Activated B cell treated with CpG ODN at 0.5 μM for 24 hours (primary cell): ENCODE measurements around the gene ZNF419. TPM values are rescaled to one million over a fixed set of nuclear protein-coding genes. Genes with fewer than 3 reads are reported as not detected.
"Not testable (repeated sequence)": the region's sequence is repeated elsewhere in the genome, so short reads cannot be mapped to it uniquely, and the experiment has no call there.

Experiments used
- ATAC-seq: fragments of 200-7000 bp; cut with Tn5 transposase; one replicate; pipeline ENCODE4 v1.10.0; 2021; ENCODE audit warnings: low read depth, mild to moderate bottlenecking, moderate library complexity
- CTCF ChIA-PET: fragments of 350-600 bp; sonication (Branson Sonifier 250); formaldehyde crosslinking; loops from one replicate; lab custom pipeline; 2021; ENCODE audit warnings: antibody characterized with exemption; lab: Charles Lee
- POLR2A ChIA-PET: fragments of 350-600 bp; sonication (Branson Sonifier 250); formaldehyde crosslinking; loops from one replicate; lab custom pipeline; 2021; ENCODE audit warnings: antibody characterized with exemption; lab: Charles Lee
- DNase-seq: peaks from one replicate; pipeline ENCODE4 v3.0.0; 2022
- H3K27ac Mint-ChIP-seq: one replicate; pipeline ENCODE4 v1.8.0; 2020; ENCODE audit warnings: mixed read lengths
- H3K27me3 Mint-ChIP-seq: one replicate; pipeline ENCODE4 v1.8.0; 2021; ENCODE audit warnings: mixed read lengths
- H3K36me3 Mint-ChIP-seq: one replicate; pipeline ENCODE4 v1.8.0; 2021; ENCODE audit warnings: low read depth, mixed read lengths
- H3K4me1 Mint-ChIP-seq: one replicate; pipeline ENCODE4 v1.8.0; 2021; ENCODE audit warnings: mixed read lengths
- H3K4me3 Mint-ChIP-seq: one replicate; pipeline ENCODE4 v1.8.0; 2020; ENCODE audit warnings: mild to moderate bottlenecking, mixed read lengths
- H3K9me3 Mint-ChIP-seq: one replicate; pipeline ENCODE4 v1.8.0; 2020; ENCODE audit warnings: mixed read lengths
- intact Hi-C: fragments of 100-400 bp; cut with micrococcal nuclease; formaldehyde crosslinking; loops from one replicate; pipeline ENCODE4 v1.15.1; 2024
- total RNA-seq: library from RNA; stranded (reverse); gene quantifications from 2 replicates; pipeline ENCODE4 v1.2.3, GENCODE V29; 2022
- TF ChIP-seq, protein P1 (sequence below): fragments of 200-600 bp; IDR thresholded peaks from one replicate; pipeline ENCODE4 v1.8.0; 2022; ENCODE audit warnings: antibody characterized with exemption, mild to moderate bottlenecking

The ZNF419 gene
- total RNA-seq, 1 donor from 2014 or later = 17.2 TPM

DNA sequence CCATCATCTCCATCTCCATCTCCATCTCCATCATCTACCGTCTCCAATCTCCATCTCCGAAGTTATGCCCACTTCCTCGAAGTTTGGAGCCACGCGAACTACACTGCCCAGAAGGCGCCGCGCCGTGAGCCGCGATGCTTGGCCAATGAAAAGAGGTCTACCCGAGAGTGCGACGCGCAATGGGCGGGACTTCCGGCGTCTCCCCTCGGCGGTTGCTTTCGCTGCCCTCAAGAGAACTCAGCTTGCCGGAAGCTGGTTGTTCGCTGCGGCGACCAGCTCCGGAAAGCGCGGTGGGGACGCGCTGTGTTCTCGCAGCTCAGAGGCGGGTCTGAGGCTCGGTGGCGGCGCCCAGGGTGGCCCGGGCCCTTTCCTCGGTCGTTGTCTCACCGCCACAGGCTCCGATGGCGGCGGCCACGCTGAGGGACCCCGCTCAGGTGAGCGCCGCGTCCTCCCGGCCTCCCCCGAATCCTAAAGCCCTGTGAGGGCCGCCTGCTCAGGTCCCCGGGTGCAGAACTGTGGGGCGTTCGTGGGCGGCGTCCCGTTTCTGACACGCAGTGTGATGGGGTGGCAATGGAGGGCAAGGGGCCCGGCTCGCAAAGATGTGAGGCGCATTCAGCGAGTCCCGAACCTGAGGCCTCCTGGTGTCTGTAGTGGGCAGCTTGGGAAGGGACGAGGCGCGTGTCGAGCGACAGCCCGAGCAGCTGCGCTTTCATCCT is 12.3 kb downstream of the ZNF419 start, which contains the start of gene ZNF773:
ZNF773 (plus strand) TSS at position 259 of the 716 bp plus-strand sequence; CDS start at position 402, 143 bp downstream.
- H3K27me3 Mint-ChIP-seq, CTCF ChIA-PET: not testable (repeated sequence)
- intact Hi-C loops = loop anchor here (1.0 to 2.0 kb wide), 6 partner anchors 13 to 137 kb away; partner anchors contain the start of genes TRAPPC2B, ZNF419, ZNF547 and ZNF548
- Mint-ChIP-seq H3K4me3 (peak within 1 kb of the TSS; percentile 76), H3K36me3 (peaks cover 48% of the 10 kb centered on the region), H3K4me1 (peaks cover 22% of the 10 kb centered on the region), H3K9me3 (peaks cover 26% of the 10 kb centered on the region), H3K27ac (peak within 1 kb of the TSS; percentile 83)
- DNase-seq (peak; percentile 91), ATAC-seq (peak; percentile 99)
- POLR2A ChIA-PET = interaction anchor here (0.5 to 1.4 kb wide), 9 partner anchors 13 to 650 kb away, joined by 3 to 8 read pairs (median 4); partner anchors contain the start of genes ZNF134, ZNF154, ZNF329 and ZNF419

DNA sequence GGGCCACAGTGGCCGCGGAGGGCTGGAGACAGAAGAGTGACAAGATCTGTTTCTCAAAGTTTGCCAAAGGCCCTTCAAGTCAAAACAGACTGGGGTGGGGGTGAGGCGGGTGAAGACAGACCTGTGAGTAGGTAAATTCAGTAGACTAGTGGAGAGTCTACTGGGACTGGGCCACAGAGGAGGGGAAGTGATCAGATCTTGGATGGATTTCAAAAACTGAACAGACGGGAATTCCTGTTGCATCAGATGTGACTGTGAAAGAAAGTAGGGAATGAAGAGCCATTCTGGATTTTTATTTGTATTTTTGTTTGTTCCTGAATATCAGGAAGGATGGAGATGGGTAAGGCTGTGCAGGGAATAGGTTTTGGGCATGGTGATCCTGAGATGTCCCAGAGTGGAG is 12.8 kb downstream of the ZNF419 start:
- peak overlapping the region; percentile 76 for H3K4me3 Mint-ChIP-seq
- H3K27ac Mint-ChIP-seq = peak overlapping the region; percentile 26
- CTCF ChIA-PET, ATAC-seq, H3K27me3 Mint-ChIP-seq, DNase-seq, intact Hi-C loops: not testable (repeated sequence)
- peaks cover 22% of the 10 kb centered on the region for H3K4me1 Mint-ChIP-seq
- peaks cover 29% of the 10 kb centered on the region for H3K9me3 Mint-ChIP-seq
- POLR2A ChIA-PET = interaction anchor here (0.6 to 1.4 kb wide), 6 partner anchors 13 to 209 kb away, joined by 3 to 8 read pairs (median 4); partner anchors contain the start of genes ZNF154, ZNF419, ZNF543 and ZNF772
- peaks cover 48% of the 10 kb centered on the region for H3K36me3 Mint-ChIP-seq

DNA sequence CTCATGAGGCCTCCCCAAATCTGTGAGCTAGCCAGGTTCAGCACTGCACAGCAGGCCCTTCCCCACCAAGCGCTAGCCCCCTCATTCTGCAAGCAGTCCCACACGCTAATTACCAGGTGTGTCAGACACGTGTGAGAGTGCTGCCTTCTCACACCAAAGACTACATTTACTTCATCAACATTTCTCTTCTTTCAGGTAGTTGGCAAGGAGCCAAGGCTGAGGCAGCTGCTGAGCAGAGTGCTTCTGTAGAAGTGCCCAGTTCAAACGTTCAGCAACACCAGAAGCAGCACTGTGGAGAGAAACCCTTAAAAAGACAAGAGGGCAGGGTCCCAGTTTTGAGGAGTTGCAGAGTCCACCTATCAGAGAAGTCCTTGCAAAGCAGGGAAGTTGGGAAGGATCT is 18.6 kb downstream of the ZNF419 start:
- ATAC-seq = no peak
- ChIA-PET CTCF (no interaction called here), POLR2A (no interaction called here)
- H3K4me3 Mint-ChIP-seq = no peak overlapping the region
- H3K27me3 Mint-ChIP-seq = no peaks in the 10 kb centered on the region
- TF ChIP-seq, protein P1, sequence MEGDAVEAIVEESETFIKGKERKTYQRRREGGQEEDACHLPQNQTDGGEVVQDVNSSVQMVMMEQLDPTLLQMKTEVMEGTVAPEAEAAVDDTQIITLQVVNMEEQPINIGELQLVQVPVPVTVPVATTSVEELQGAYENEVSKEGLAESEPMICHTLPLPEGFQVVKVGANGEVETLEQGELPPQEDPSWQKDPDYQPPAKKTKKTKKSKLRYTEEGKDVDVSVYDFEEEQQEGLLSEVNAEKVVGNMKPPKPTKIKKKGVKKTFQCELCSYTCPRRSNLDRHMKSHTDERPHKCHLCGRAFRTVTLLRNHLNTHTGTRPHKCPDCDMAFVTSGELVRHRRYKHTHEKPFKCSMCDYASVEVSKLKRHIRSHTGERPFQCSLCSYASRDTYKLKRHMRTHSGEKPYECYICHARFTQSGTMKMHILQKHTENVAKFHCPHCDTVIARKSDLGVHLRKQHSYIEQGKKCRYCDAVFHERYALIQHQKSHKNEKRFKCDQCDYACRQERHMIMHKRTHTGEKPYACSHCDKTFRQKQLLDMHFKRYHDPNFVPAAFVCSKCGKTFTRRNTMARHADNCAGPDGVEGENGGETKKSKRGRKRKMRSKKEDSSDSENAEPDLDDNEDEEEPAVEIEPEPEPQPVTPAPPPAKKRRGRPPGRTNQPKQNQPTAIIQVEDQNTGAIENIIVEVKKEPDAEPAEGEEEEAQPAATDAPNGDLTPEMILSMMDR = no peak
- H3K9me3 Mint-ChIP-seq = peaks cover 45% of the 10 kb centered on the region
- H3K27ac Mint-ChIP-seq = no peak overlapping the region
- DNase-seq = no peak
- H3K4me1 Mint-ChIP-seq = peaks cover 11% of the 10 kb centered on the region
- intact Hi-C loops = no loop called here
- peaks cover 85% of the 10 kb centered on the region for H3K36me3 Mint-ChIP-seq

DNA sequence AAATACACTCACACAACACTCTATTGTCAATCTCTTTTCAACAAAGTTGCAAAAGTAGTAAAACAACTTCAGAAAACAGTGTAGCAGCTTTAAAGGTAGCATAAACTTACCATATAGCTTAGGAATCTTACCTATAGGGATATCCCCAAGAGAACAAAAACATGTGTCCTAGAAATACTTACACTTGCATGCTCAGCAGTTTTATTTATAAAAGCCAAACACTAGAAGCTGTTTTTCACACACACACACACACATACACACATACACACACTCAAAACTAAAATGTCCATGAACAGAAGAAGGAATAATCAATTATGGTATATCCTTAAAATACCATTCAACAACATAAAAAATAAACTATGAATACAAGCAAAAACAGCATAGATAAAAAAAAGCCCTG is 23.9 kb downstream of the ZNF419 start:
- DNase-seq (no peak), ATAC-seq (no peak)
- CTCF ChIA-PET = no interaction called here
- H3K9me3 Mint-ChIP-seq = peaks cover 48% of the 10 kb centered on the region
- H3K27ac Mint-ChIP-seq = no peak overlapping the region
- no peak overlapping the region for H3K4me3 Mint-ChIP-seq
- TF ChIP-seq, protein P1 = no peak
- H3K4me1 Mint-ChIP-seq = no peaks in the 10 kb centered on the region
- peaks cover 78% of the 10 kb centered on the region for H3K36me3 Mint-ChIP-seq
- no peaks in the 10 kb centered on the region for H3K27me3 Mint-ChIP-seq
- intact Hi-C loops = no loop called here
- POLR2A ChIA-PET = interaction anchor here (0.6 kb wide), 1 partner anchor 493 kb away, joined by 3 read pairs; no protein-coding TSS in a partner anchor

DNA sequence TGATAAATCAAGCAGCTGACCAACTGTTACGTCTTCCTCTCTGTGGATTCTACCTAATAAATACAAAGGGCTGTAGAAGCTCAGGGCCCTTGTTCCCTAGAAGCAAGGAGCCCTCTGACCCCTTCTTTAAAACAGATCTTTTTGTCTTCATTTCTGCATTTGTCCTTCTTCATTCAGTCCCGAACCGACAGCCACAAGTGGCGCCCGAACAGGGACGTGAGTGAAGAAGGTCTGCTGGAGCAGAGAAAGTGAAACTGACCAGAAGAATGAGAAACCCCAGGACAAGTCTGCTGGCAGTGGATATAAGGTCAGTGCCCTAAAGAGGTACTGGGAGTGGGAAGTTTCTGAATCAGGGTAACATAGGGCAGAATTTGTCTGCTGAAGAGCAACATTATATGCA is 25.3 kb downstream of the ZNF419 start:
- Mint-ChIP-seq H3K9me3 (peaks cover 50% of the 10 kb centered on the region), H3K4me3 (no peak overlapping the region), H3K27ac (no peak overlapping the region), H3K4me1 (no peaks in the 10 kb centered on the region), H3K27me3 (no peaks in the 10 kb centered on the region), H3K36me3 (peaks cover 76% of the 10 kb centered on the region)
- ChIA-PET POLR2A (no interaction called here), CTCF (no interaction called here)
- TF ChIP-seq, protein P1 = no peak
- intact Hi-C loops = no loop called here
- DNase-seq (no peak), ATAC-seq (no peak)

DNA sequence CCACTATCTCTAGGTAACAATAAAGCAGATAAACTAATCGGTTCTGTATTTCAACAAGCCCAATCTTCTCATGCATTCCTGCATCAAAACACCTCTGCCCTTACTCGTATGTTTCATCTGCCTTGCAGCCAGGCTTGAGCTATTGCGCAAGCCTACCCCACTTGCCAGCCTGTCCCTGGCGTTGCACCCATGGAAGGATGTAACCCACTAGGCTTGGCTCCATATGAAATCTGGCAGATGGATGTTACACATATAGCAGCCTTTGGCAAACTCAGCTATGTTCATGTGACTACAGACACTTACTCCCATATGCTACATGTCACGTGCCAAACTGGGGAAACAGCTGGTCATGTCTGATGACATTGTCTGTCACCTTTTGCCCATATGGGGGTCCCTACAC is 27.7 kb downstream of the ZNF419 start:
- no peaks in the 10 kb centered on the region for H3K4me1 Mint-ChIP-seq
- DNase-seq = no peak
- POLR2A ChIA-PET = interaction anchor here (1.1 kb wide), 1 partner anchor 99 kb away, joined by 3 read pairs; the partner anchor contains the start of gene ZNF134
- peaks cover 57% of the 10 kb centered on the region for H3K36me3 Mint-ChIP-seq
- H3K9me3 Mint-ChIP-seq = peaks cover 38% of the 10 kb centered on the region
- no peak overlapping the region for H3K27ac Mint-ChIP-seq
- no peaks in the 10 kb centered on the region for H3K27me3 Mint-ChIP-seq
- no peak overlapping the region for H3K4me3 Mint-ChIP-seq
- no peak for ATAC-seq
- CTCF ChIA-PET = no interaction called here
- TF ChIP-seq, protein P1 = no peak
- intact Hi-C loops = no loop called here

DNA sequence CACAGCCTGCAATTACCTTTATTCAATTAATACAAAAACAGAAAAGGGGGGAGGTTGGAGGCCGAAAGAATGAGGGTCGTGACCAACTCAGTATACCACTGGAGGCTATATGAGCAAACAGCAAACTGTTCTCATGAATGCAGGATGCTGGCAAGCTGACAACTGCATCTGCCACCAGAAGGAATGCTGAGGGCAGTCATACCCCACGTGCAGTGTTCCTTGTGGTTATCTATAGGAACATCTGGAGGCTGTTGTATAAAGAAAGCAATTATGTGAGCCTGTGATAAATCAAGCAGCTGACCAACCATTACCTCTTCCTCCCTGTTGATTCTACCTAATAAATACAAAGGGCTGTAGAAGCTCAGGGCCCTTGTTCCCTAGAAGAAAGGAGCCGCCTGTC is 30.5 kb downstream of the ZNF419 start:
- H3K27me3 Mint-ChIP-seq, POLR2A ChIA-PET, H3K4me1 Mint-ChIP-seq, CTCF ChIA-PET, DNase-seq, intact Hi-C loops, ATAC-seq, H3K4me3 Mint-ChIP-seq, H3K27ac Mint-ChIP-seq: not testable (repeated sequence)
- H3K36me3 Mint-ChIP-seq = peaks cover 46% of the 10 kb centered on the region
- peaks cover 32% of the 10 kb centered on the region for H3K9me3 Mint-ChIP-seq
